HG02973 (cell line): ENCODE results near the gene CDH6.
"Not testable (repeated sequence)": the region's sequence is repeated elsewhere in the genome, so short reads cannot be mapped to it uniquely, and the experiment has no call there.

Experiments used
- ATAC-seq: cut with Tn5 transposase; IDR thresholded peaks from one replicate; pipeline ENCODE4 v1.9.1; 2021; ENCODE audit warnings: moderate library complexity; ENCODE audit not compliant: unreplicated experiment

CDH6 gene

DNA sequence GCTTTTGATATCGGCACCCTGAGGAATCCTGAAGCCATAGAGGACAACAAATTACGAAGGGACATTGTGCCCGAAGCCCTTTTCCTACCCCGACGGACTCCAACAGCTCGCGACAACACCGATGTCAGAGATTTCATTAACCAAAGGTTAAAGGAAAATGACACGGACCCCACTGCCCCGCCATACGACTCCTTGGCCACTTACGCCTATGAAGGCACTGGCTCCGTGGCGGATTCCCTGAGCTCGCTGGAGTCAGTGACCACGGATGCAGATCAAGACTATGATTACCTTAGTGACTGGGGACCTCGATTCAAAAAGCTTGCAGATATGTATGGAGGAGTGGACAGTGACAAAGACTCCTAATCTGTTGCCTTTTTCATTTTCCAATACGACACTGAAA, 129.5 kb downstream of the CDH6 start:
- no peak for ATAC-seq

GRCh38 chr5:31324842-31325241, 131.4 kb downstream of the CDH6 start:
- ATAC-seq = no peak

DNA sequence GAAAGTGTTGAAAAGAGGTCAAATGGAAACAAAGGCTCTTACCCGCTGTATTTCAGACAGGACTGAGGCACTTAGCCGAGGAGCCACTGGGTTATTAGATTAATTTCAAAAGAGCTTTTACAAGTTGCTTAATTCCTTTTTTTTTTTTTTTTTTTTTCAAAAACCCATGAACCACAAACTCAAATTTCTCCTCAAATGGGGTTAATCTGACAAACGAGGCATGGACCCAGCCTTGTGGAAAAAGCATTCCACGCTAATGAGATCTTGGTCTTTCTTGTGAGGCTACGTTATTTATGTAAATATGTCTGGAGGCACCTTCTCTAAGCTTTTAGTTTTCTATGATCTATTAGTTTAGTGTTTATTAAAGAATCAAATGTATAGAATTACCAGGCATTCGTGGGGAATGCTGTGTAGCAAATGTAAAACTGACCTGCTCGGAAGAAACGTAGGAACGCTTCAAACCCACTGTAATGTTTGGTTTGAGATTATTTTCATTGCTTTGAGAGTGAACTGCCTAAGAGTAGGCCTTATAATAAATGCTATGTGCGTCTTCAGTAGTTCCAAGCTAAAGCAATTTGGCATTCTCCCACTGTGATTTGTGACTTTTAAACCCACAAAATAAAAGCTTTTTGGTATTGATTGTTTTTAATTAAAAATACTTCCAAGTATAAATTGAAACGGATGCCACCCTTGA, 134.7 kb downstream of the CDH6 start:
- ATAC-seq = no peak

DNA sequence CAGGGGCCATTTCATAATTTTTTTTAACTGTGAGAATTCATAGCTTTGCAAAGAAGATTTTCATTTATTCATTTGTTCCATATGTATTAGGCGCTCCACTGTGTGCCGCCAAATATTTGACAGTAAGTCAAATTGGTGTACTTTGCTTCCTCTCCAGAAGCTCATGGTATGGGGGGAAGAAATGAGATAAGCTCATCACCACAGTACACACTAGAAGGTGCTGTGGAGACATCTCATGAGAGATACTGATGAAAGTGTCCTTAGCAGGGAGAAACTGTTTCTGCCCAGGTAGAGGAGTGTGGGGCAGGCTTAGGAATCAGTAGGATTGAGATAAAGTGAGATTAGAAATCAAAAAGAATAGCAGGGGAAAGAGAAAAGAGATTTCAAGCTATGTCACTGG, 136.2 kb downstream of the CDH6 start:
- ATAC-seq = no peak

- no peak for ATAC-seq
Observed at GRCh38 chr5:31332160-31332559, 138.7 kb downstream of the CDH6 start.

GRCh38 chr5:31333475-31333874, 140.0 kb downstream of the CDH6 start:
- ATAC-seq = no peak

- ATAC-seq = no peak
Observed at GRCh38 chr5:31334061-31334860, 140.8 kb downstream of the CDH6 start.

- no peak for ATAC-seq
Observed at GRCh38 chr5:31335456-31335855, 142.0 kb downstream of the CDH6 start.

DNA sequence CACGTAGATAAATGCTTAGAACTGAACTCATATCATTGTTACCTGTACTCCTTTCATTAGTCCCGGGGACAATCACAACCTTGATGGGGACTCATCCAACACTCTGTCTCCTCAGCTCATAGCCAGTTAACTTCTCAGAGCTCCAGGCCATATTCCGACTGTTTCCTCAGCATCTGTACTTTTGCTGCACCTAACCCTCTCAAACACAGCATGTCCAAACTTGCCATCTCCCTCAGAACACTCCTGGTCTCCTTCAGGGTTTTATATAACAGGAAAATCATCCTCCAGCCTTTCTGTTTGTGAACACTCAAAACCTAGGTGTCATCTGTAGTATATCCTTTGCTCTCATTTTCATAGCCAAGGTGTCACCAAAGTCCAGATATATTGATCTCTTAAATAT, 150.5 kb downstream of the CDH6 start:
- ATAC-seq = no peak

- ATAC-seq = no peak
Observed at GRCh38 chr5:31346896-31347551, 153.5 kb downstream of the CDH6 start.

- ATAC-seq = no peak
Observed at GRCh38 chr5:31347552-31347905, 154.0 kb downstream of the CDH6 start.

DNA sequence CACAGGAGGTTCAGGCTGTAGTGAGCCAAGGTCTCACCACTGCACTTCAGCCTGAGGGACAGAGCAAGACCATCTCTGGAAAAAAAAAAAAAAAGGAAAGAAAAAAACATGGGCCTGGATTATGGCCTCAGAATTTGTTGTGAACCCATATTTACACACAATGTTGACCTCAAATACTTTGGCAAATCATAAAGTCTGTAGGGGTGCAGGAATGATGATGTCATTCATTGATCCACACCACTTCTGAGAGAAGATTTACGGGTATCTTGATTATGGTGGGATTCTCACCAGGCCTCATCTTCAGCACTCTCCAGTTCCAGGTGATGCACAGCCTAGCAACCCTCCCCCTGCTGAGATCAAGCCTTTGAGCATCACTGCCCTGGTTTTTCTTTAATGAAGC, 156.9 kb downstream of the CDH6 start:
- no peak for ATAC-seq

- ATAC-seq = no peak
Observed at GRCh38 chr5:31355337-31355736, 161.9 kb downstream of the CDH6 start.

DNA sequence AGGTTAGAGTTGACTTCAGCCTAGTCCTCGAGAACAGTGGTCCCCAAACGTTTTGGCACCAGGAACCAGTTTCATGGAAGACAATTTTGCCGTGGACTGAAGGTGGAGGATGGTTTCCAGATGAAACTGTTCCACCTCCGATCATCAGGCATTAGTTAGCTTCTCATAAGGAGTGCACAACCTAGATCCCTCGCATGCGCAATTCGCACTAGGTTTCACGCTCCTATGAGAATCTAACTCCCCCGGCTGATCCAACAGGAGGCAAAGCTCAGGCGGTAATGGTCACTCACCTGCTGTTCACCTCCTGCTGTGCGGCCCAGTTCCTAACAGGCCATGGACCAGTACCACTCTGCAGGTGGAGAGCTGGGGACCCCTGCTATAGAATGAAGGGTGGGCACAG, 163.6 kb downstream of the CDH6 start:
- no peak for ATAC-seq

DNA sequence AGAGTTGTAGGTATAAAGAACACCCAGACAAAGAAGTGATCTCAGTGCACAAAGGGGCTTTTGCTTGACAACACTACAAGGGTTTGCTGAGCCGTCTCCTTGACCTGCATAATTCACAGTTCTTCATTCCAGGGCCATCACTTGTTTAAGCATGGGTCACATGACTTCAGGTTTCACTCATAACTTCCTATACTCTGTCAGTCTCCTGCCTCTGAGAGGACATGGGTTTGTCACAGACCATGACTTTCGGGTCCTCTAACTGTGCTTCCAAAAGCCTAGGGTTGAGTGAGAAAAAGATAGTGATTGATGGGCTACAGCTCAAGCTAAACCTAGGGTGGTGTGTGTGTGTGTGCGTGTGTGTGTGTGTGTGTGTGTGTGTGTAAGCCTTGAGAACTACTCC, 166.4 kb downstream of the CDH6 start:
- ATAC-seq = no peak

- ATAC-seq = no peak
Observed at GRCh38 chr5:31361234-31361633, 167.7 kb downstream of the CDH6 start.

DNA sequence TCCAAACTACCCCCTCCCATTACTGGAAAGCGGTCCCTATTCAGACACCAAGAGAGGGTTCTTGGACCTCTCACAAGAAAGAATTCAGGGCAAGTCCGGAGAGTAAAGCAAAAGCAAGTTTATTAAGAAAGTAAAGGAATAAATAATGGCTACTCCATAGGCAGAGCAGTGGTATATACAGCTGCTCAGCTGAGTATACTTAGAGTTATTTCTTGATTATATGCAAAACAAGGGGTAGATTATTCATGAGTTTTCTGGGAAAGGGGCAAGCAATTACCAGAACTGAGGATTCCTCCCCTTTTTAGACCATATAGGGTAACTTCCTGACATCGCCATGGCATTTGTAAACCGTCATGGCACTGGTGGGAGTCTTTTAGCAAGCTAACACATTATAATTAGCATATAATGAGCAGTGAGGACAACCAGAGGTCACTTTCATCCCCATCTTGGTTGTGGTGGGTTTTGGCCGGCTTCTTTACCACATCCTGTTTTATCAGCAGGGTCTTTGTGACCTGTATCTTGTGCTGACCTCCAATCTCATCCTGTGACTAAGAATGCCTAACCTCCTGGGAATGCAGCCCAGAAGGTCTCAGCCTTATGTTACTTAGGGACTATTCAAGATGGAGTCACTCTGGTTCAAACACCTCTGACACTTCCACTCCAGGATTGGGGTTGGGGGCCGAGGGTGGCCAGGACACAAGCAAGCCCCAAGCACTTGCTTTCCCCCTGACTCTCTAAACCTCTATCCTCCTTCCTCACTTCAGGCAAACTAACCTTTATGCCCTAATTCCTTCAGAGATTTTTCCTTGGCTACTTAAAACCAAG, 168.4 kb downstream of the CDH6 start:
- ATAC-seq = not testable (repeated sequence)

DNA sequence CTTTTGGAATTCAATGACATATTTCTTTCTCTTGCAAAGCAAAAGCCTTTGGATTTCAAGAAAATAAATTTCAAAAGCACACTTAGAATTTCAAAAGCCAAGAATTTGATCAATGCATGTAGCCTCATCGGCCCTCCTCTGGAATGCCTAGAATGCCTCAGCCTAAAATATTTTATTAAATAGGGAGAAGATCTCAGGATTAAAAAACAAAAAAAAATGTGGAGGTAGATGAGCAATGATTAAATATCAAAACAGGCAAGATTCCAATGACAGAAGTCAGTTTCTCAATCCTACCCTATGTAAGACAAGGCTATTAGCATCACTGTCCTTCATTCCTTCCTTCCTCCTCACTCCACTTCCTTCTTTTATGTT, 169.0 kb downstream of the CDH6 start:
- no peak for ATAC-seq

GRCh38 chr5:31362931-31363568, 169.6 kb downstream of the CDH6 start:
- no peak for ATAC-seq

DNA sequence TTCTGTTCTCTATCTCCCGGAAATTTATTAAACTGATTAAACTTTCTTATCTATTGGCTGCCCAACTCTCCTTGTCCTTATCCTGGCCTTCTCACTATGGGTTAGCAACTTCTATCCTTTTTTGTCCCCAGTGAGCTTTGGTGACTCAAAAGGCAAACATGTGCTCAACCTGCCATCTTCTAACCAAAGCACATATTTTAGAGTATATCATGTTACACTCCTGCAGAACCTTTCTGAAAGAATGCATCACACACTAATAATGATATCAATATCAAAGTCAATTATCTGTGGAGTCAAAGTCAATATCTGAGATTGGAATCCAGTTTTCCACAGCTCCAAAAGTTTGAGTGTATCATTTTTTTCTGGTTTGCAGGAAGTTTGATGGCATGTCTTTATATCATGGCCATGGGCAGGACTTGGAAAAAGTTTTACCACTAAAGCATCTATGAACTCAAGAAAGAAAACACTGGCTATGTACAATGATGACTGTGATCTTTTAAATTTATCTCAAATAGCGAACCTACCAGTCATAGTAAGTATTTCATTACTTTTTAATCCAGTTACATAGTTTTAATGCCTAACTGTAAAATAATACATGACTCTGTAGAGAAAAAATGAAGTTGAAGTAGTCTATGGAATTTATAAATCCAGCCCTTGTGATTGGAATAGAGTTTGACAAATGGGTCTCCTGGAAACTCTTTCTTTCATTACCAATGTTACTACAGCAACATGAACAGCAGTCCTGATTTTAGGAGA, 171.6 kb downstream of the CDH6 start:
- ATAC-seq = no peak
